HepG2 (cell line): ENCODE data around the gene FBXO11. TPM values are rescaled to one million over a fixed set of nuclear protein-coding genes. Genes with fewer than 3 reads are reported as not detected.

Experiments used
- ATAC-seq: fragments of 200-7000 bp; cut with Tn5 transposase; 3 replicates; pipeline ENCODE4 v1.9.1; 2020; ENCODE audit warnings: mild to moderate bottlenecking, moderate library complexity
- BruUV-seq: library from RNA; stranded (reverse); fragments of 400-500 nt; replicated peaks from 2 replicates; lab custom pipeline; 2021; lab: Mats Ljungman, UMichigan
- CTCF ChIA-PET: fragments of 300-600 bp; formaldehyde crosslinking; extraction: SDS; loops from one replicate; lab custom pipeline; 2021; ENCODE audit warnings: low total read pairs, inconsistent platforms, low intra/inter-chr PET ratio; lab: Yijun Ruan, JAX
- POLR2A ChIA-PET: fragments of 350-600 bp; sonication (Branson Sonifier 250); formaldehyde crosslinking; loops from one replicate; lab custom pipeline; 2020; ENCODE audit warnings: antibody characterized with exemption, inconsistent platforms; lab: Yijun Ruan, JAX
- DNase-seq: peaks from one replicate; pipeline ENCODE4 v3.0.0-alpha.2; 2015; ENCODE audit warnings: low spot score
- FAIRE-seq: peaks from 3 replicates; lab custom pipeline; 2011; peaks lifted over from hg19 to GRCh38; lab: Jason Lieb, UNC
- H2AFZ ChIP-seq: one replicate; pipeline ENCODE4 v1.6.1; 2011; ENCODE audit warnings: low read length, inconsistent platforms
- H3K27ac ChIP-seq: fragments of 300-600 bp; 3 replicates; pipeline ENCODE4 v1.8.0; 2011; ENCODE audit warnings: mixed run types, mild to moderate bottlenecking, mixed read lengths, low read length, inconsistent platforms; ENCODE audit not compliant: insufficient read depth; ENCODE audit errors: extremely low read length
- H3K27me3 ChIP-seq, 2 experiments: fragments of 200-600 bp in 1 of 2; 2 replicates in 1 of 2; 3 replicates in 1 of 2; pipeline versions ENCODE4 v1.6.0 to v1.8.0; 2011; ENCODE audit warnings: low read length in 2 of 2, mild to moderate bottlenecking in 2 of 2, moderate library complexity in 2 of 2, inconsistent platforms in 1 of 2; ENCODE audit not compliant: insufficient read depth in 2 of 2, control insufficient read depth in 1 of 2
- H3K36me3 ChIP-seq, 2 experiments: fragments of 200-600 bp in 1 of 2; replicated peaks in 1 of 2; 2 replicates in 1 of 2; 3 replicates in 1 of 2; pipeline versions ENCODE4 v1.5.1 to v1.8.0; 2011; ENCODE audit warnings: low read length in 2 of 2, inconsistent platforms in 1 of 2; ENCODE audit not compliant: insufficient read depth in 2 of 2, control insufficient read depth in 1 of 2
- H3K4me1 ChIP-seq: 2 replicates; pipeline ENCODE4 v1.5.1; 2012; ENCODE audit warnings: low read length, inconsistent platforms; ENCODE audit not compliant: insufficient read depth
- H3K4me2 ChIP-seq: 2 replicates; pipeline ENCODE4 v1.6.0; 2011; ENCODE audit warnings: low read depth, low read length, inconsistent platforms
- H3K4me3 ChIP-seq, 3 experiments: fragments of 200-600 bp in 1 of 3; sonication (generic), shearing (Covaris generic) in 1 of 3; replicated peaks in 1 of 3; 2 replicates each; pipeline ENCODE4 v1.5.1; 2011 to 2016; ENCODE audit warnings: low read length in 3 of 3, inconsistent platforms in 2 of 3, low read depth in 2 of 3, mild to moderate bottlenecking in 2 of 3, control low read depth in 1 of 3, mixed read lengths in 1 of 3; ENCODE audit not compliant: insufficient read depth in 1 of 3
- H3K79me2 ChIP-seq: one replicate; pipeline ENCODE4 v1.6.1; 2011; ENCODE audit warnings: low read length, inconsistent platforms; ENCODE audit not compliant: insufficient read depth
- H3K9ac ChIP-seq: 2 replicates; pipeline ENCODE4 v1.6.0; 2011; ENCODE audit warnings: mild to moderate bottlenecking, low read depth, low read length, inconsistent platforms; ENCODE audit not compliant: insufficient read depth
- H3K9me3 ChIP-seq: 2 replicates; pipeline ENCODE4 v1.5.1; 2012; ENCODE audit warnings: mild to moderate bottlenecking, low read length
- H4K20me1 ChIP-seq: 2 replicates; pipeline ENCODE4 v1.6.0; 2011; ENCODE audit warnings: inconsistent platforms, mild to moderate bottlenecking, low read length, moderate library complexity; ENCODE audit not compliant: insufficient read depth
- MAFF ChIP-seq: IDR thresholded peaks from 2 replicates; pipeline ENCODE4 v1.6.1; 2011; ENCODE audit warnings: low read depth, low read length, improper control_type of control experiment
- MAFK ChIP-seq, 2 experiments: IDR thresholded peaks in 1 of 2; conservative IDR thresholded peaks in 1 of 2; 2 replicates each; pipeline ENCODE4 v1.6.1; 2011; ENCODE audit warnings: improper control_type of control experiment in 2 of 2, low read length in 2 of 2
- NONO ChIP-seq, 2 experiments: fragments of 450-650 bp in 1 of 2; sonication (generic) in 1 of 2; formaldehyde crosslinking in 1 of 2; IDR thresholded peaks in 1 of 2; conservative IDR thresholded peaks in 1 of 2; 2 replicates each; pipeline versions ENCODE4 v1.6.1 to v1.8.0; 2017 to 2022; ENCODE audit warnings: mild to moderate bottlenecking in 1 of 2, missing genetic modification reagents in 1 of 2, moderate library complexity in 1 of 2
- ZNF567 ChIP-seq: sonication (generic); formaldehyde crosslinking; IDR thresholded peaks from 2 replicates; pipeline ENCODE4 v1.8.1; 2023; ENCODE audit warnings: mild to moderate bottlenecking, missing genetic modification reagents, borderline replicate concordance
- ZNF878 ChIP-seq: sonication (generic); formaldehyde crosslinking; IDR thresholded peaks from 2 replicates; pipeline ENCODE4 v1.8.1; 2023; ENCODE audit warnings: mild to moderate bottlenecking, missing genetic modification reagents, moderate library complexity
- WGBS: methylation state at CpG from one replicate; pipeline ENCODE4 v1.1.6; 2017; ENCODE audit warnings: low lambda C conversion rate; 5-methylcytosine and 5-hydroxymethylcytosine counted together
- in situ Hi-C: cut with HindIII; loops from 2 replicates; pipeline ENCODE4 v1.10.0; 2017; ENCODE audit warnings: low pct_unique_long_range_greater_than_20kb; ENCODE audit not compliant: extremely low pct_ligation_motif_present
- intact Hi-C: fragments of 100-400 bp; cut with micrococcal nuclease; formaldehyde crosslinking; loops from one replicate; pipeline ENCODE4 v1.10.0; 2022; ENCODE audit not compliant: unreplicated experiment
- polyA plus RNA-seq, 8 experiments: library from polyadenylated mRNA; depleted of rRNA in 3 of 8; stranded (reverse) in 7 of 8; unstranded in 1 of 8; fragments of >200 nt; fragmentation: Illumina TruSeq in 4 of 8; extraction: Trizol in 4 of 8; gene quantifications; 2 replicates each; pipeline versions ENCODE4 v1.2.1 to v1.2.3, GENCODE V29; 2011 to 2016; ENCODE audit warnings: low read depth in 4 of 8, missing spikeins in 1 of 8, mixed read lengths in 1 of 8; ENCODE audit not compliant: insufficient read depth in 1 of 8
- total RNA-seq, 5 experiments: library from RNA; depleted of rRNA; stranded (reverse); fragments of >200 nt; fragmentation: Illumina TruSeq; extraction: Trizol; gene quantifications; 2 replicates each; pipeline ENCODE4 v1.2.3, GENCODE V29; 2016; ENCODE audit warnings: low read depth in 1 of 5
- TF ChIP-seq, protein P1 (sequence below): sonication (generic); formaldehyde crosslinking; conservative IDR thresholded peaks from 2 replicates; pipeline ENCODE4 v1.8.1; 2023; ENCODE audit warnings: missing genetic modification reagents

FBXO11 gene
- total and polyA plus RNA-seq, 2 of the 13 experiments (the other 11 are each of a cell fraction or from before 2014, with no cell fraction given), result 27.9 to 47.6 TPM

DNA sequence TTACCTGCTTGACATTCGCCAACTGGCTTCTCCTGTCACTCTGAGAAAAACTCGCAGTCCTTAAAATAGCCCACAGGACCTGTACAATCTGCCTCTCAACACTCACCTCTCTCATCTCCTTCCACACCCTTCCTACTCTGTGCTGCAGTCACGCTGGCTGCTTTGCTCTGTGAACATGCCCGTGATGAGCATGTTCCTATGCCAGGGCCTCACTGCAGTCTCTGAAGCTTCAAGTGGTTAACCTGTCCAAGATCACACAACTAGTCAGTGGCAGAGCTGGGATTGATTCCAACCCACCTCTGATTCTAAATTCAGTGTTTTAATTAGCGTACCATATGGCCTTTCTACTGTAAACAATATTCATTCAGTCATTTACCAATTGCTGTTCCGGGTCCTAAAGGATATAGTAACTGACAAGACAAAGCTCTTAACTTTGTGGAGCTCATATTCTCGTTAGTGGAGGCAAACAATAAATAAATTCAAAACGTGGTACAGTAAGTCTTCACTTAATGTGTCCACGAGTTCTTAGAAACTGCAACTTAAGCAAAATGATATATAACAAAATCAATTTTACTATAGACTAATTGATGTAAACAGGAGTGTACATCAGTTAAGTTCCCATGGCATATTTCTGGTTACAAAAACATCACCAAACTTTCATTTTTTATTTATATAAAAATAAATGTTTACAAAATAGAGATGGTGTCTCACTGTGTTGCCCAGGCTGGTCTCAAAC is 38.9 kb upstream of the FBXO11 start:
- in situ Hi-C loops, result no loop called here
- Histone ChIP-seq H3K4me2 (no peak overlapping the region), H3K4me3 (no peak overlapping the region), H3K9me3 (no peaks in the 10 kb centered on the region), H3K27me3 (peaks cover 0 to 3% of the 10 kb centered on the region in 2 experiments; a peak in 1 of 5 replicates), H2AFZ (no peak overlapping the region), H3K36me3 (no peaks in the 10 kb centered on the region), H3K4me1 (no peaks in the 10 kb centered on the region), H3K27ac (no peak overlapping the region), H3K9ac (no peak overlapping the region), H3K79me2 (no peaks in the 10 kb centered on the region), H4K20me1 (no peaks in the 10 kb centered on the region)
- no peak for FAIRE-seq
- no TSS peak for BruUV-seq
- no peak for DNase-seq
- CTCF ChIA-PET, result no interaction called here
- ATAC-seq, result no peak
- TF ChIP-seq ZNF878 (CRISPR knock-in tag) (no peak), ZNF567 (CRISPR knock-in tag) (no peak), NONO (IDR thresholded peaks at IDR 0.05) (no peak), NONO (CRISPR knock-in tag; conservative IDR thresholded peaks at IDR 0.05) (no peak), MAFF (peak; percentile 74), MAFK (conservative IDR thresholded peaks at IDR 0.05 in 1 of 2, IDR thresholded peaks at IDR 0.05 in 1 of 2; ENCODE audit: low read length in 2 of 2) (peak; percentile 75 to 82)
- TF ChIP-seq, protein P1, sequence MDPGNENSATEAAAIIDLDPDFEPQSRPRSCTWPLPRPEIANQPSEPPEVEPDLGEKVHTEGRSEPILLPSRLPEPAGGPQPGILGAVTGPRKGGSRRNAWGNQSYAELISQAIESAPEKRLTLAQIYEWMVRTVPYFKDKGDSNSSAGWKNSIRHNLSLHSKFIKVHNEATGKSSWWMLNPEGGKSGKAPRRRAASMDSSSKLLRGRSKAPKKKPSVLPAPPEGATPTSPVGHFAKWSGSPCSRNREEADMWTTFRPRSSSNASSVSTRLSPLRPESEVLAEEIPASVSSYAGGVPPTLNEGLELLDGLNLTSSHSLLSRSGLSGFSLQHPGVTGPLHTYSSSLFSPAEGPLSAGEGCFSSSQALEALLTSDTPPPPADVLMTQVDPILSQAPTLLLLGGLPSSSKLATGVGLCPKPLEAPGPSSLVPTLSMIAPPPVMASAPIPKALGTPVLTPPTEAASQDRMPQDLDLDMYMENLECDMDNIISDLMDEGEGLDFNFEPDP (CRISPR knock-in tag), result 0 out of 2 replicates have a peak, but pooled peaks have one; percentile 37
- 11% methylated on average over 9 of the region's 9 CpGs for WGBS
- POLR2A ChIA-PET, result no interaction called here
- intact Hi-C loops, result no loop called here
